ENCODE measurements around the gene LYZL1. TPM values are rescaled to one million over a fixed set of nuclear protein-coding genes. Genes with fewer than 3 reads are reported as not detected.
"Not testable (repeated sequence)": the region's sequence is repeated elsewhere in the genome, so short reads cannot be mapped to it uniquely, and the experiment has no call there.

Gene LYZL1
- total RNA-seq, 1 donor from 2014 or later = not detected

DNA sequence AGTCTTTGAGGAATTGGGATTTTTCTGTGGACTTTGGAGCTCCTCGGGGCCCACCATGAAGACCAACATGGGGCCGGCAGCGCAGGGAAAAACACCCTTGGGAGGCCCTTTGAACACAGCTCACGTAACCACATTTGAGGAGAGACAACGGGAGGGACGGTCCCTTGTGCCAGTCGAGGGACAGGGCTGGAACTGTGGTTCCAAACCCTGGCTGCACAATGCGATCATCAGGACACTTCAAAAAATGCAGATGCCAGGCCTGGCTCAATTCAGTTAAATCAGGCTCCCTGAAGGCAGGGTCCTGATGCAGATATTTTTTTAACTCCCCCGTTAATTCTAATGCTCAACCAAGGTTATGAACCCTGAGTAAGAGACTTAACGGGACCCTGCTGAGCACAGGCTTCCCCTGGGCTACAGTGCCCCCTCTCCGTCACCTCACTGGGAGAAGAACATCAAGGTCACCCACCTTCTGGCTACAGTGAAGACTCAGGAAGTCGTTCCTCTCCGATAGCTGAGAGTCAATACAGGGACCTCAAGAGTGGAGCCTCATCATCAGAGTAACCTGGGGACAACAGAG, 30.4 kb downstream of the LYZL1 start:
- Histone ChIP-seq H3K4me3 (no peak overlapping the region), H3K4me1 (no peaks in the 10 kb centered on the region), H3F3A (ENCODE audit: low read depth) (no peaks in the 10 kb centered on the region), H3K27me3 (no peaks in the 10 kb centered on the region), H3K36me3 (no peaks in the 10 kb centered on the region), H3K27ac (no peak overlapping the region), H3K4me2 (no peak overlapping the region), H2AFZ (replicated peaks) (no peak overlapping the region), H3K9ac (no peak overlapping the region), H4K20me1 (ENCODE audit: low read depth) (no peaks in the 10 kb centered on the region), H3K9me3 (ENCODE audit: low read depth) (no peaks in the 10 kb centered on the region), H3K79me2 (ENCODE audit: low read depth) (no peaks in the 10 kb centered on the region)
- TF ChIP-seq, protein P1, sequence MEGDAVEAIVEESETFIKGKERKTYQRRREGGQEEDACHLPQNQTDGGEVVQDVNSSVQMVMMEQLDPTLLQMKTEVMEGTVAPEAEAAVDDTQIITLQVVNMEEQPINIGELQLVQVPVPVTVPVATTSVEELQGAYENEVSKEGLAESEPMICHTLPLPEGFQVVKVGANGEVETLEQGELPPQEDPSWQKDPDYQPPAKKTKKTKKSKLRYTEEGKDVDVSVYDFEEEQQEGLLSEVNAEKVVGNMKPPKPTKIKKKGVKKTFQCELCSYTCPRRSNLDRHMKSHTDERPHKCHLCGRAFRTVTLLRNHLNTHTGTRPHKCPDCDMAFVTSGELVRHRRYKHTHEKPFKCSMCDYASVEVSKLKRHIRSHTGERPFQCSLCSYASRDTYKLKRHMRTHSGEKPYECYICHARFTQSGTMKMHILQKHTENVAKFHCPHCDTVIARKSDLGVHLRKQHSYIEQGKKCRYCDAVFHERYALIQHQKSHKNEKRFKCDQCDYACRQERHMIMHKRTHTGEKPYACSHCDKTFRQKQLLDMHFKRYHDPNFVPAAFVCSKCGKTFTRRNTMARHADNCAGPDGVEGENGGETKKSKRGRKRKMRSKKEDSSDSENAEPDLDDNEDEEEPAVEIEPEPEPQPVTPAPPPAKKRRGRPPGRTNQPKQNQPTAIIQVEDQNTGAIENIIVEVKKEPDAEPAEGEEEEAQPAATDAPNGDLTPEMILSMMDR (IDR thresholded peaks at IDR 0.05) = no peak
- TF ChIP-seq EZH2 (IDR thresholded peaks at IDR 0.05) (no peak), EZH2phosphoT487 (IDR thresholded peaks at IDR 0.05) (no peak)
- Mint-ChIP-seq H3K27ac (peak overlapping the region; percentile 4), H3K4me1 (peaks cover 39% of the 10 kb centered on the region), H3K27me3 (ENCODE audit: insufficient read depth, low read depth) (peaks cover 10% of the 10 kb centered on the region), H3K36me3 (peaks cover 2% of the 10 kb centered on the region), H3K4me3 (peak overlapping the region; percentile 49), H3K9me3 (peaks cover 2% of the 10 kb centered on the region)
- DNase-seq (ENCODE audit: low spot score) = no peak

DNA sequence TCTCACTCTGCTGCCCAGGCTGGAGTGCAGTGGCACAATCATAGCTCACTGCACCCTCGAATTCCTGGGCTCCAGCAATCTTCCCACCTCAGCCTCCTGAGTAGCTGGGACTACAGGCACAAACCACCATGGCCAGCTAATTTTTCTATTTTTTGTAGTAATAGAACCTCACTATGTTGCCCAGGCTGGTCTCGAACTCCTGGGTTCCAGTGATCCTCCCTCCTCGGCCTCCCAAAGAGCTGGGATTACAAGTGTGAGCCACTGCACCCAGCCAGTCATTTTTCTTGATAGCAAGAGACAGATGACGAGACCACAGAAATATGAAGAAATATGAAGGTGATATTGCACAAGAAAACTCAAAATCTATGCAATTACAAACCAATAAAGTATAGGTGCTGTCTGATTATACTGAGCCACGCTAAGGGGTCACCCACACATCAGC, 31.8 kb downstream of the LYZL1 start:
- Mint-ChIP-seq H3K27ac (peak overlapping the region; percentile 44), H3K4me1 (peaks cover 39% of the 10 kb centered on the region)
- H3F3A ChIP-seq (ENCODE audit: low read depth); DNase-seq (ENCODE audit: low spot score); H3K9me3 Mint-ChIP-seq; H3K27me3 ChIP-seq; H3K27ac ChIP-seq; H3K4me1 ChIP-seq; H3K27me3 Mint-ChIP-seq (ENCODE audit: insufficient read depth, low read depth); H3K4me3 Mint-ChIP-seq; H4K20me1 ChIP-seq (ENCODE audit: low read depth); H2AFZ ChIP-seq (replicated peaks); H3K4me2 ChIP-seq; H3K36me3 ChIP-seq; H3K4me3 ChIP-seq; H3K9me3 ChIP-seq (ENCODE audit: low read depth); H3K36me3 Mint-ChIP-seq; H3K79me2 ChIP-seq (ENCODE audit: low read depth); H3K9ac ChIP-seq: not testable (repeated sequence)

DNA sequence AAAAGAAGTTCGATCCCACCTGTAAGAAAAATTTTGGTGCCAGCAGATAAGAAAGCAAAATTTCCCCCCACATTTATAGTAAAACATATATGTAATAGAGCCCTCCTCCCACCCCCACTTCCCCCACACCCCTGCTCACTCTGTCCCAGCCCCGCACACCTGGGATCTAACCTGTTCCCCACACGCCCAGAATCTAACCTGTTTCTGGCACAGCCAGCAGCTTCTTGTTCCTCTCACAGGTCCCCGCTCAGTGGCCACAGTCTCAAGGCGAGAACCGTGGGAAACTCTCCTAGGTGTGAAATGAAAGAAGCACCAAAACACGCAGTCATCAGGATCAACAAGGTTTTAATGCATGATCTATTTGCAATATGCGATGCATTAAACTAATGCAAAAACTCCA, 32.8 kb downstream of the LYZL1 start:
- no peaks in the 10 kb centered on the region for H3K4me1 ChIP-seq
- no peak overlapping the region for H3K4me3 Mint-ChIP-seq
- no peaks in the 10 kb centered on the region for H3F3A ChIP-seq (ENCODE audit: low read depth)

DNA sequence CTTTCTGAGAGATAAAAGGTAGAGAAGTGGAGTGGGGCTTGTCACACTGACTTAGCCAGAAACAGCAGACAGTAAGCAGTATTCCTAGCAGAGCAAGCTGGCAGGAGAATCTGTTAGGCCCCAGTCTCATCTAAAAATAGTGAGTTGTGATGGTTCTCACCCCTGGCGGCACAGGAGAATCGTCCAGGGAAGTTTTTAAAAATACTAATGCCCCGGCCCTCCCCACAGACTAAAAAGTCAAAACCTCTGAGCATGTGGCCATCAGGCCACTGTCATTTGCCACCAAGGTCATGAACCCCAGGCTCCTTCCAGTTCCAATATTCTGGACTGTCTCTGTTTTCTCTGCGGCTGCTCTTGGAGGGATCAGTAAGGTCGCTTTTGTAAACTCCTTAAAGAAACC, 34.0 kb downstream of the LYZL1 start:
- Mint-ChIP-seq H3K4me1 (peaks cover 38% of the 10 kb centered on the region), H3K9me3 (no peaks in the 10 kb centered on the region), H3K27me3 (ENCODE audit: insufficient read depth, low read depth) (peaks cover 11% of the 10 kb centered on the region), H3K27ac (no peak overlapping the region), H3K4me3 (no peak overlapping the region), H3K36me3 (no peaks in the 10 kb centered on the region)
- no peak overlapping the region for H3K27ac ChIP-seq
- no peaks in the 10 kb centered on the region for H3K79me2 ChIP-seq (ENCODE audit: low read depth)
- H3K4me1 ChIP-seq = no peaks in the 10 kb centered on the region
- no peaks in the 10 kb centered on the region for H3F3A ChIP-seq (ENCODE audit: low read depth)
- no peak overlapping the region for H2AFZ ChIP-seq (replicated peaks)
- TF ChIP-seq, protein P1 (IDR thresholded peaks at IDR 0.05) = no peak
- TF ChIP-seq EZH2phosphoT487 (IDR thresholded peaks at IDR 0.05) (no peak), EZH2 (IDR thresholded peaks at IDR 0.05) (no peak)
- no peaks in the 10 kb centered on the region for H3K36me3 ChIP-seq
- H3K9me3 ChIP-seq (ENCODE audit: low read depth) = no peaks in the 10 kb centered on the region
- H4K20me1 ChIP-seq (ENCODE audit: low read depth) = no peaks in the 10 kb centered on the region
- no peak for DNase-seq (ENCODE audit: low spot score)
- H3K27me3 ChIP-seq = no peaks in the 10 kb centered on the region
- H3K4me3 ChIP-seq = no peak overlapping the region
- H3K4me2 ChIP-seq = no peak overlapping the region
- H3K9ac ChIP-seq = no peak overlapping the region

More for the DNA sequence above, 32.8 kb downstream of the LYZL1 start:
- Histone ChIP-seq H3K9me3 (ENCODE audit: low read depth) (no peaks in the 10 kb centered on the region), H3K9ac (no peak overlapping the region), H2AFZ (replicated peaks) (no peak overlapping the region), H3K27ac (no peak overlapping the region), H3K27me3 (no peaks in the 10 kb centered on the region), H3K36me3 (no peaks in the 10 kb centered on the region), H3K79me2 (ENCODE audit: low read depth) (no peaks in the 10 kb centered on the region), H3K4me3 (no peak overlapping the region), H4K20me1 (ENCODE audit: low read depth) (no peaks in the 10 kb centered on the region), H3K4me2 (no peak overlapping the region)
- H3K9me3 Mint-ChIP-seq = no peaks in the 10 kb centered on the region
- H3K4me1 Mint-ChIP-seq = peaks cover 33% of the 10 kb centered on the region
- no peak for TF ChIP-seq EZH2 (IDR thresholded peaks at IDR 0.05)
- TF ChIP-seq, protein P1 (IDR thresholded peaks at IDR 0.05) = no peak
- TF ChIP-seq EZH2phosphoT487 (IDR thresholded peaks at IDR 0.05) = no peak
- no peak for DNase-seq (ENCODE audit: low spot score)
- peak overlapping the region; percentile 36 for H3K27ac Mint-ChIP-seq
- no peaks in the 10 kb centered on the region for H3K36me3 Mint-ChIP-seq
- H3K27me3 Mint-ChIP-seq (ENCODE audit: insufficient read depth, low read depth) = peaks cover 11% of the 10 kb centered on the region

All from neural progenitor cell (in vitro differentiated cells).